HG03045 (cell line): ENCODE measurements around the gene EYA2.
"Not testable (repeated sequence)": the region's sequence is repeated elsewhere in the genome, so short reads cannot be mapped to it uniquely, and the experiment has no call there.

Experiments used
- ATAC-seq: cut with Tn5 transposase; IDR thresholded peaks from one replicate; pipeline ENCODE4 v1.9.1; 2021; ENCODE audit warnings: mild to moderate bottlenecking, moderate library complexity; ENCODE audit not compliant: unreplicated experiment

EYA2 gene

DNA sequence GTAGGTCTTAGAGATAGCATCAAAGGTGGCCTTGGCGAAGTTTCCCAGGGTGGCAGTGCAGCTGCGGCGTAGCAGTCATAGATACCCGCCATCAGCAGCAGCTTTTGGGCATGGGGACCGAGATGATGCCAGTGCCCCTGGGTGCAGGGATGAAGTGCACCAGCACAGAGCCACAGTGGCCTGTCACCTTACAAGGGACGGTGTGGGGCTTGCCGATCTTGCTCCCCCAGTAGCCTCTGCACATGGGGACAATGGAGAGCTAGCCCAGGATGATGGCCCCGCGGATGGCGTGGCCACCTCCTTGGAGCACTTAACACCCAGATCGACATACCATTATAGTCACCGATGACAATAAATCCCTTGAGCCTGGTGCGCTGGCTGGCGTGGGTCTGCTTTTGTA is 266.3 kb downstream of the EYA2 start:
- no peak for ATAC-seq

DNA sequence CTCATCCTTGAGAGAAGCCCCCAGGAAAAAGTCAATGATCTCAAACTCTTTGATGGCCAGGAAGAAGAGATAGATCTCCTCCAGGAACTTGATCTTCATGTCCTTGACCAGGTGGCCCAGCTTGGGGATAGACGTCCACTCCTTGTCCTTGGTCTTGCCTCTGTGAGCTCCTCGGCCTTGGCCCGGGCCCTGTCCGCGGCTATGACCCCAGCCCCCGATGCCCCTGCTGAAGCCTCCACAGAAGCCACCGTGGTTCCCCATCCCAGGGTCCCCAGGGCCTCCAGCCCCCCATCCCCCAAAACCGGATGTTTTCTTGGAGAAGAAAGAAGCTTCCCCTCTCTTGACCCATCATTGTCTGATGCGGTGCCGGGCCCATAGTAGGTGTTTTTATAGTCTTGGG is 266.8 kb downstream of the EYA2 start:
- ATAC-seq: no peak

DNA sequence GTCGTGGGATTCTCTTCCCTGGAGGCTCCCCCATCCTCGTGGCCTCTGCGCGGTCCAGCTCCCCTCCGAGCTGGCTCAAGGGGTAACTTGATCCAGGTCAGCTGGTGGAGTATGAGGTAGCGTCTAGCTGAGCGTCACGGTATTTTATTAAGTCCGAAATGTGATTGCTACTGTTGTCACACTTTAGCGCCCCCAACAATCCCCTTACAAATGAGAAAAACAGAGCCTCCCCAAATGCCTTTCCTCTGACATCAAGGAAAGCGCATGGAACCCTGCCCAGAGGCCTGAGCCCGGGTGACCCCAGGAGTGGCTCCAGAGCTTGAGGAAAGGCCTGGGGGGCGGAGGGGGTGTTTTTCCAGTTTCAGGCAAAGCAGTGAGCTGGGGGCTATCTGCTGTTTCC is 269.5 kb downstream of the EYA2 start:
- no peak for ATAC-seq

DNA sequence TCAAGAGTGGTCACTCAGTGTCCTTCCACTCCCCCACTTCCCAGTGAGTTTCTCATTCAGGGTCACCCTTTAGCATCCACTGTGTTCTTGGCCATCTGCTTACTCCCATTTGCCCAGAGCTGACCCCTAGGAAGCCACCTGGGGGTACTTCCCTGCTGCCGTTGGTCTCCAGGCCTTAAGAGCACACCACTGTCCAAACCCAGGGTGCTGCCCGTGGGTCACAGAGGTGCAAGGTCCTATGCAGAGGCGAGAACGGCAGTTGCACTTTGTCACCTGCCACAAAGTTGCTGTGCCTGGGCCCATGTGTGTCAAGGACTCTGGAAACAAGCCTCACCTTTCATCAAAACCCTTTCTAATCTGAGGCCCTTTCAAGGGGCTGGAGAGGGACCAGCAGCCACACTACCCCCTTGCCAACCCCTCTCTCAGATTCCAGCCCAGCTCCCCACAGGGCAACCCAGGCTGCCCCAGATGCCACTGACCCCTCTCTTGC is 270.8 kb downstream of the EYA2 start:
- ATAC-seq: no peak

DNA sequence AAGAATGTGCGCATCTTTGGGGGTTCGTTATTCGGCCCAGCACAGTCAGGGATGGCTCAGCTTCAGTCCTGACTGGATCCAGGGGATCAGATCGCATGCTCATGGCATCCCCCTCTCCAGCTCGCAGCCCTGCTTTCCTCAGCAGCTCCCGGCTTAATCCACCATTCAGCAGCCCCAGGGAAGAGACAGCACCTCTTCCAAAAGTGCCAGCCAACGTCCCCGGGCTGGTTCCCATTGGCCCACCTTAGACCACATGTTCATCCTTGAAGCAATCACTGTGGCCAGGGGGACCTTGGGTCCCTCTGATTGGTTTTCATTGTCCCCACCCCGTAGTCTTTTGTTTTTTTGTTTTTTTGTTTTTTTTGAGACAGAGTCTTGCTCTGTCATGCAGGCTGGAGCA is 273.2 kb downstream of the EYA2 start:
- no peak for ATAC-seq

DNA sequence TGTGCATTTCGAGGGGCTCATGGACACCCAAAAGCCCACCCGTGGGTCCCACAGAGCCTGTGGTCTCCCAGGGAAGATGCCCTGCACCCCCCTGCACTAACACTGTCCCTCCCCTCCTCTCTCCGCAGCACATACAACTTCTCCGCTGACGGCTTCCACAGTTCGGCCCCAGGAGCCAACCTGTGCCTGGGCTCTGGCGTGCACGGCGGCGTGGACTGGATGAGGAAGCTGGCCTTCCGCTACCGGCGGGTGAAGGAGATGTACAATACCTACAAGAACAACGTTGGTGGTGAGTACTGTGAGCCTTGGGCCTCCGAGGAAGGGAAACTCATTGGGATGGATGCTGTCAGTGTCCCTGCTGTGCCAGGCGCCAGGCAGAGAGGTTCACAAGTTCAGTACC is 277.9 kb downstream of the EYA2 start:
- no peak for ATAC-seq

DNA sequence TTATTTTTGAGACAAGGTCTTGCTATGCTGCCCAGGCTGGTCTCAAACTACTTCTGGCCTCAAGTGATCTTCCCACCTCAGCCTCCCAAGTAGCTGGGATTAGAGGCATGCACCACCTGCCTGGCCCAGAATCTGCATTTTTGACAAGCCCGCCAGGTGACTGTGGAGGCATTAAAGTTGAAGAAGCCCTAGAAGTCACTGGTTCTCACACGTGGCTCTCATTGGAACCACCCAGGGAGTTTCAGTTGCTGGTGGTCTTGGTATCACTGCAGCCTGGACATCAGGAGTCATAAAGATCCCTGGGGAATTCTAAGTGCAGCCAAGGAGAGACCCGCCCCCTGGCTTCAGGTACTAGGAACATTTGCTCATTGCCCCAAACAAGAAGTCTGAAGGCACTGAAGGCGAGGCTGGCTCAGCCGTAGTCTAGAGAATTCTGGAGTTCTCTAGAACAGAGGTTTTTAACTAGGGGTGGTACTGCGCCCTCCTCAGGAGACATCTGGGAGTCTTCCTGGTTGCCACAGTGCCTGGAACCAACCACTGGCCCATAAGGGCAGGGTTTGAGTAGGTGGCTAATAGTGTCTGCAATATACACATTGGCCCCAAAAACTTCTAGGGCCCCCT is 279.1 kb downstream of the EYA2 start:
- ATAC-seq: no peak

DNA sequence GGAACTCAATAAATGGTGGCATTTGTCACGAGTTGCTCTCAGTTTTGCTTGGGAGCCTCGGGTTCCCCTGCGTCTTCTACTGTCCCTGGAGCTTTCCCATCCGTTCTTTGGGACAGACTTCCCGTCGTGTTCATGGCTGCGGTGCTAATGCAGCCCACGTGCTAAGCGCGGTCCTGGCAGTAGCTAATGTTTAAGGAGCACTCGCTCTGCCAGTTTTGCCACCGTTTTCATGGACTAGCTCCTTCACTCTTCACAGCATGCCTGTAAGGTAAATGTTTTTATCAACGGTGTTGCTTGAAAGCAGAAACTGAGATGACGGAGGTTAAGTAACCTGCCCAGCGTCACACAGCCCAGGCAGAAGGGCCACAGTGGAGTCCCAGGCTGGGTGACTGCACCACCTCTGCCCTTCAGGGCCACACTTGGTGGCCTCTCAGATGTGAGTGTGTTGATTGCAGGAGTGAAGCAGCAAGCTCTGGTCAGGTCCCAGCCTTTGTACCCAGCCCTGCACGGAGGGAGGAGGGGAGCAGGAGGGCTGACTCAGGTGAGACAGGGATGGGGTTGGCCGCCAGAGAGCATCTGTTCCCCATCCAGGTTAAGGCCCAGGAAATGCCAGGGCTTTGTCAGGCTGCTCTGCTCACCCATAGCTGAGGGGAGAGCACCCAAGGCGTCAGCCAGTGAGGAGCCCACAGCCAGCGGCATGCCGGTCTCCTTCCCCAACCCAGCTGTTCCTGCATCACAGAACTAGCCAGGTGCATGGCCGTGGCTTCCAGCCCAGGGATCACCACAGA is 280.0 kb downstream of the EYA2 start:
- ATAC-seq: no peak

DNA sequence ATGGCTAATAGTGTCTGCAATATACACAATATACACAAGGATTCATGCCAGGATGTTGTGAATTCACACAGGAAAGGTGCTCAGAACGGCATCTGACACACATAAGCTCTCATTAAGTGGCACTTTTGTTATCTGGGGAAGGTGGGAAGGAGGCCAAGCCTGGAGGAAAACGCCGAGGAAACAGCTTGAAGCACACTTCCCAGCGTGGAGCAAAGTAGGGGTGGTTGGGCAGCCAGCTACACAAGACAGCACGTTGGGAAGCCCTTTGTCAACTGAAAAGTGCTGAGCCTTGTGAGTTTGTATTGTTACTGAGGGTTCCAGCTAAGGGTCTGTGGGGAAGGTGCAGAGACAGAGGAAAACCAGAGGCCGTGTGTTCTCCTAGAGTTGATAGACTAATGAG is 280.9 kb downstream of the EYA2 start:
- ATAC-seq: no peak

DNA sequence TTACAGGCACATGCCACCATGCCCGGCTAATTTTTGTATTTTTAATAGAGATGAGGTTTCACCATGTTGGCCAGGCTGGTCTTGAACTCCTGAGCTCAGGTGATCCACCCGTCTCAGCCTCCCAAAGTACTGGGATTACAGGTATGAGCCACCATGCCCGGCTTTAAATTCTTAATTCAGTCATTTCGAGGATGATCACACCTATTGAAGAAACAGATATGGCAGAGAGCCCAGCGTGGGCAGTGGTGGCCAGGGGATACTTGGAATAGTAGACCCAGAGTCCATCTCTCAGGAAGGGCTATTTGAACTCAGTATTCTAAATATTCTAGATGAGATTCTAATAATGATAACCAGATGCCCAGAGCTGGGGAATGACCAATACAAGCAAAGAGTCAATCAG is 281.6 kb downstream of the EYA2 start:
- not testable (repeated sequence) for ATAC-seq

DNA sequence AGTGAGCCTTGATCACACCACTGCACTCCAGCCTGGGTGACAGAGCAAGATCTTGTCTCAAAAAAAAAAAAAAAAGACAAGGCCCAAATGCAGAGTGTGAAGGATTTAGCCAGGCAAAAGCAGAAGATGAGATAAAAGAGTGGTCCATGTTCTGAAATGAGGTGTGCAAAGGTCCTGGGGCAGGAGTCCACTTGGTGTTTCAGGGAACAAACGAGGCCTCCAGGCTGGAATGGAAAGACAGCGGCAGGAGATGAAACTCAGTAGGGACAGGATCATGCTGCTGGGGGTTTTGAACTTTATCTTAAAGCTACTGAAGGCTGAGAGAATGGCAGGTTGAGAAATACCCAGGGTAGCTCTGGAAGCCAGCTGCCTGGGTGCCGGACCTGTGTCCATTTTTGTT is 283.6 kb downstream of the EYA2 start:
- no peak for ATAC-seq

DNA sequence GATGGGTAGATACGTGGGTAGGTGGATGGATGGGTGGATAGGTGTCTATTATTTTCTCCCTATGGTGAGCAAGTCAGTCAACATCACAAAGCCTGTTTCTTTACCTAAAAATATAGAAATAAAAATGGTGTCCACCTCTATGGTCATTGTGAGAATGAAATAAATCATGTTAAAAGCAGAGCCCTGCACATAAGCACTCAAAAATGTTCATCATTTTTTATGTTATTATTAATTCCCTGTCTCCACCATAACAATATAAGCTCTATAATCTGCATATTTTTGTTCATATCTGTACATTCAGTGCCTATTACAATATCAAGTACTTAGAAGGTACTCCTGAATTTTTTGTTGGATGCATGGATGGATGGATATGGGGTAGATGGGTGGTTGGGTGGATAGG is 284.2 kb downstream of the EYA2 start:
- no peak for ATAC-seq

DNA sequence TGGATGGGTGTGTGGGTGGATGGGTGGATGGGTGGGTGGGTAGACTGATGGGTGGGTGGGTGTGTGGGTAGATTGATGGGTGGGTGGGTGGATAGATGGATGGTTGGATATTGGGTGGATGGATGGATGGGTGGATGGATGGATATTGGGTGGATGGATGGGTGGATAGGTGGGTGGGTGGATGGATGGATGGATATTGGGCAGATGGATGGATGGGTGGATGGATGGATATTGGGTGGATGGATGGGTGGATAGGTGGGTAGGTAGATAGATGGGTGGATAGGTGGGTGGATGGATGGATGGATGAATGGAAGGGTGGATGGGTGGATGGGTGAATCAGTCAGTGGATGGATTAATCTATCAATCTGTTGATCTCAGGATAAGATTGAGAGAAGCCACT is 284.6 kb downstream of the EYA2 start:
- no peak for ATAC-seq

DNA sequence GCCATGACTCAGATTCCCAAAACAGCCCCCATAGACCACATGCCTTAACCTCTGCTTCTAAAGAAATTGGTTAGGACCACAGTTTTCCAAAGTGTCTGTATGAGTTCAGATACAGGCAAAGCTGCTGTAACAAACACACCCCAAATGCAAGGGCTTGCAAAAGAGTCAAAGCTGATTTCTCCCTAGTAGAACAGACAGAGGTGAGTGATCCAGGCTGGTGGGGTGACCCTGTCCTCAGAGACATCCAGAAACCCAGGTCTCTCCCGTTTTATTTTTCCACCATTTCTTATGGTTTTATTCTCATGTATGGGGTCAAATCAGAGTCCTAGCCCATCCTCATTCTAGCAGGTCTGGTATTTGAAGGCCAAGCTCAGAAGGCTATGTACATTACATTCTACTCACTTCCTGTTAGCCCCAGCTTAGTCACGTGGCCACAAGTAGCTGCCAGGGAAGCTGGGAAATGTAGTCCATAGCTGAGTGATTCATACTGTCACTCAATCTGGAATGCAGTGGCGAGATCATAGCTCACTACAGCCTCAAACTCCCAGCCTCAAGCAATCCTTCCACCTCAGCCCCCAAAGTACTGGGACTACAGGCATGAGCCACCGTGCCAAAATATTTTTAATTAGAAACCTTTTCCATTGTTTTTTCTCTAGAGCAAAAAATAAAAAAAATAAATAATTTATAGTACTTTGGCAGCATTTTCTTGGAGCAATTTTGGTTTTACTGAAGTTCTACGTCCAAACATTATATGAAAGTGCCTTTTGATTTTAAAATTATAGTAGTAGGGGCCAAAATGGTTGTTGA is 286.6 kb downstream of the EYA2 start:
- ATAC-seq: no peak

DNA sequence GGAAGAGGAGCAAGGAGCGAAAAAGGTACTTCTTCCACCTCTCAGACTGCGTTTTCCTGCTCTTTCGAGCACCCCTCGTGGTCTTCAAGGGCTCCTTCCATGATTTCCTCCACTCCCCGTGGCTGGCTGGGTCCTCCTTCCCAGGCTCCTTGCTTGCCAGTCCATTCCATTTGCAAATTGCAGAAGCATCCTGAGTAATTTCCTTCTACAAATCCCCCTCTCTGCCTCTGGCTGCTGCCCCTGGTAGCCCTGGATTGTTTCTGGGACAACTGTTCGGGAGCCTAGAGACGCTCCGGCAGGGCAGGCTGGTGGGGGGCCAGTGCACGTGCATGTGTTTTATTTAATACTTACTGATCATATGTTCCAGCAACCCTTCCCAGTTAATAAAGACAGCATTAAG is 288.7 kb downstream of the EYA2 start:
- ATAC-seq: no peak

DNA sequence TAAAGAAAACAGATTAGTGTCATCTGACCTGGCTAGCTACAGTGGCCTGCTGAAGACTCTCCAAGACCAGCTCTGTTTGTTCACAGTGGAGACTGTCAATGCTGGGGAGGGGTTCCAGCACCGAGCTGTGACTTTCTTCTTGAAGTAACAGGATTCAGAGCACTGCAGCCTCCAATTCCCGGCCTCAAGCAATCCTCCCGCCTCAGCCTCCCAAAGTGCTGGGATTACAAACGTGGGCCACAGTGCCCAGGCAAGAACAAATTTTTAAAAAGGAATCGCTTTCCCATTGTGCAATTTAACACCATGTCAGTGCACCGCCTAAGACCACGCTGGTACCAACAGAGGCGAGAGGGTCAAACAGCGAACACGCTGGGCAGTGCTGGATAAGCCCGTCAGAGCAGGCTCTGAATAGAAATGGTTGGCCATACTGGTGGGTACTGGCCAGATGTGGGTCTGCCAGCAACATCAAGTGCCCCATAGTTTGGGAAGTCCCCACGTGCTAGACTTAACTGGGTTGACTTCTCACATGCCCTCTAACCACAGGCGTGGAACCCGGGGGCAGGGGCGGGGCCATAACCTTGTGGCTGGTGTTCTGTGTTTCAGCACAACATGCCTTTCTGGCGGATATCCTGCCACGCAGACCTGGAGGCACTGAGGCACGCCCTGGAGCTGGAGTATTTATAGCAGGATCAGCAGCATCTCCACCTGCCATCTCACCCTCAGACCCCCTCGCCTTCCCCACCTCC is 293.0 kb downstream of the EYA2 start:
- no peak for ATAC-seq

DNA sequence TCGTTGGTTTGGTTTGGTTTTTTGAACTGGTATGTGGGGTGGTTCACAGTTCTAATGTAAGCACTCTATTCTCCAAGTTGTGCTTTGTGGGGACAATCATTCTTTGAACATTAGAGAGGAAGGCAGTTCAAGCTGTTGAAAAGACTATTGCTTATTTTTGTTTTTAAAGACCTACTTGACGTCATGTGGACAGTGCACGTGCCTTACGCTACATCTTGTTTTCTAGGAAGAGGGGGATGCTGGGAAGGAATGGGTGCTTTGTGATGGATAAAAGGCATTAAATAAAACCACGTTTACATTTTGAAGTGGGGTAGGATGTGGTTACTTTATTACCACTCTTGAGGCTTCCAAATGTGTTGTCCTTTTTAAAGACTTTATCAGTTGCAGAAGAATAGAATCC is 293.9 kb downstream of the EYA2 start:
- ATAC-seq: no peak

DNA sequence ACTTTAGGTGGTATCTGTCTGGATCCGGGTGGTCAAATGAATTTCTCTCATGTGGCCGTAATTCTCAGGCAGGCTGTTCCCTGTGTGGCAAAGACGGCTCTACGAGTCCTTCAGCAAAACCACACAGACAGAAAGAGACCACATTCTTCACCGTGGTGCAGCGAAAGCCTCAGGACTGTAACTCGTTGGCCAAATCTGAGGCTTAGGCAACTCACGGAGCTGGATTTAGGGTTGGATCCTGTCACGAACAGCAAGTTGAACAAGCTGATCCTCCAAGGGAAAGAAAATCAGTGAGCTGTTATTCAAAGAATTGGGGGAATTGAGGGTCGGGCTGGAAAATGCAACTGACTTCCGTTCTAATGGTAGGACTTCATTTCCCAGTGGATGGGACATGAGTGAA is 294.4 kb downstream of the EYA2 start:
- ATAC-seq: no peak

DNA sequence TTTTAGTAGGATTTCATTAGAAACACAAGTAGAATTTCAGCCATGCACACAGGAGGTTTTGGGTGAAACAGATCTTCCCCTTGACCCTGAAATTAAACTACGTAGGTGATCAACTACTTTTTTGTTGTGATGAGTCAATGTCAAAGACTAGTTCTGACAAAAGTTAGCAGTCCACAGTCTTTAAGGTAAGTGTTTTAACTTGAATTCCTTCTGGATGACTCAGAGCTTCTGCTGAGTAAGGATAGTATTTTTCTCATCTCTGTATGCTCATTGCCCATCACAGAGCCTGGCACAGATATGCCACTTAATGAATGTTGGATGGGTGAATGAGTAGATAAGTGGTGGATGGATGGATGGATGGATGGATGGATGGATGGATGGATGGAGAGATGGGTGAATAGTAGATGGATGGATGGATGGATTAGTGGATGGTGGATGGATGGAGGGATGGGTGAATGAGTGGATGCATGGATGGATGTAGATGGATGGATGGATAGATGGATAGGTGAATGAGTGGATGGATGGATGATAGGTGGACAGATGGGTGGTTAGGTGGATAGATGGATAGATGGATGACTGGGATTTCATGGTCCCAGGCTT is 296.5 kb downstream of the EYA2 start:
- no peak for ATAC-seq

DNA sequence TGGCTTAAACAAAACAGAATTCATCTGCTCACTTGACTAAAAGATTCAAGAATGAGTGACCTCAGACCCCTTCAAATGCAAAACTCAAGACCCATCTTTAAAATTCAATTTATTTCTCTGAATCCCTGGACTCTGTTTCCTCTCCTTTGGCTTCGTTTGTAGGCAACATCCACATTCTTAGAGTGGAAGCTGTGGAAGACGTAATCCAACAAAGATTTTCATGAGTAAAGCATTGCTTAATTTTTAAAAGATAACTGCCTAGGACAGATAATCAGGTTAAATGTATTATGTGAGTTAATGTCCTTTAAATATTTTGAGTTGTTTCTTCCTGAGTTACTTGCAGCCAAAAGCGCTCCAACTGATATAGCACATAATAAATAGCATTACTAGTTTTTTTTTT is 297.3 kb downstream of the EYA2 start:
- ATAC-seq: no peak

DNA sequence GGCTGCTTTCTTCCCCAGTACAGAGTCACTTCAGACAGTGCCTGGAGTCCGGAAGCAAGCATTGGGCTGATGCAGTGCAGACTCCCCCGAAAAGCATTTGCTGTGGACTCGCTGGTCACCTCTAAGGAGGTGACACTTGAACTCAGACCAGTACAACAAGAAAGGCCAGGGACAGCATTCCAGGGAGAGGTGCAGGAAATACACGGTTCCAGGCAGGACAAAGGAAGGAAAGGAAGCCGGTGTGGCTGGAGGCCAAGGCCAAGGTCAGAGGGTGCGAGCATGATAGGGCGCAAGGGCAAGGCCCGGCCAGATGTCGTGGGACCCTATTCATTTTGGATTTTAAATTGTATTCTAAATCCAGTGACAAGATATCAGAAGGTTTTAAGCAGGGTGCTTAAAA is 300.9 kb downstream of the EYA2 start:
- ATAC-seq: no peak
